SK-N-SH treated with all-trans-retinoic acid at 6 μM for 48 hours (cell line): ENCODE results near the gene KRTAP5-2.
"Not testable (repeated sequence)": the region's sequence is repeated elsewhere in the genome, so short reads cannot be mapped to it uniquely, and the experiment has no call there.

Source experiments
- ATAC-seq: fragments of 200-7000 bp; cut with Tn5 transposase; 3 replicates; pipeline ENCODE4 v1.9.1; 2020; ENCODE audit warnings: mild to moderate bottlenecking, moderate library complexity
- ARNTL ChIP-seq: fragments of 450-650 bp; formaldehyde crosslinking; IDR thresholded peaks from 2 replicates; pipeline ENCODE4 v1.5.0; 2020; ENCODE audit warnings: low read depth, mild to moderate bottlenecking, moderate library complexity, borderline replicate concordance
- BACH2 ChIP-seq: fragments of 250-450 bp; sonication (Bioruptor Pico); IDR thresholded peaks from 2 replicates; pipeline ENCODE4 v1.9.0; 2021; ENCODE audit warnings: mild to moderate bottlenecking, borderline replicate concordance
- CREB5 ChIP-seq: fragments of 250-450 bp; sonication (Bioruptor Pico); IDR thresholded peaks from 2 replicates; pipeline ENCODE4 v1.5.1; 2020; ENCODE audit warnings: low read depth, mild to moderate bottlenecking, moderate library complexity
- CSDC2 ChIP-seq: fragments of 250-450 bp; sonication (Bioruptor Pico); IDR thresholded peaks from 2 replicates; pipeline ENCODE4 v1.5.0; 2020; ENCODE audit warnings: mild to moderate bottlenecking, moderate library complexity
- CSRNP3 ChIP-seq: fragments of 250-450 bp; sonication (Bioruptor Pico); IDR thresholded peaks from 2 replicates; pipeline ENCODE4 v1.5.1; 2021; ENCODE audit warnings: mild to moderate bottlenecking, moderate library complexity
- ESRRG ChIP-seq: fragments of 250-450 bp; sonication (Bioruptor Pico); IDR thresholded peaks from 2 replicates; pipeline ENCODE4 v1.6.1; 2021; ENCODE audit warnings: mild to moderate bottlenecking
- GLIS3 ChIP-seq: fragments of 250-450 bp; sonication (Bioruptor Pico); IDR thresholded peaks from 2 replicates; pipeline ENCODE4 v1.5.0; 2020; ENCODE audit warnings: mild to moderate bottlenecking, moderate library complexity
- ISL1 ChIP-seq: fragments of 250-450 bp; sonication (Bioruptor Pico); IDR thresholded peaks from 2 replicates; pipeline ENCODE4 v2.1.2; 2022; ENCODE audit warnings: mild to moderate bottlenecking, moderate library complexity
- PATZ1 ChIP-seq: fragments of 250-450 bp; sonication (Bioruptor Pico); IDR thresholded peaks from 2 replicates; pipeline ENCODE4 v1.8.0; 2020; ENCODE audit warnings: mild to moderate bottlenecking, moderate library complexity, borderline replicate concordance
- POU6F1 ChIP-seq: fragments of 250-450 bp; sonication (Bioruptor Pico); IDR thresholded peaks from 2 replicates; pipeline ENCODE4 v1.8.0; 2021; ENCODE audit warnings: low read depth, mild to moderate bottlenecking, moderate library complexity, borderline replicate concordance
- PPARA ChIP-seq: fragments of 250-450 bp; sonication (Bioruptor Pico); IDR thresholded peaks from 2 replicates; pipeline ENCODE4 v1.5.0; 2020; ENCODE audit warnings: mild to moderate bottlenecking, borderline replicate concordance
- RARB ChIP-seq: fragments of 250-450 bp; sonication (Bioruptor Pico); IDR thresholded peaks from 2 replicates; pipeline ENCODE4 v1.8.0; 2021; ENCODE audit warnings: mild to moderate bottlenecking, moderate library complexity
- SNAI2 ChIP-seq: fragments of 250-450 bp; sonication (Bioruptor Pico); IDR thresholded peaks from 2 replicates; pipeline ENCODE4 v1.5.0; 2020; ENCODE audit warnings: mild to moderate bottlenecking, moderate library complexity
- TCF4 ChIP-seq: fragments of 250-450 bp; sonication (Bioruptor Pico); IDR thresholded peaks from 2 replicates; pipeline ENCODE4 v1.8.0; 2021; ENCODE audit warnings: mild to moderate bottlenecking, moderate library complexity, borderline replicate concordance
- TSHZ2 ChIP-seq: fragments of 250-450 bp; sonication (Bioruptor Pico); IDR thresholded peaks from 2 replicates; pipeline ENCODE4 v1.5.0; 2020; ENCODE audit warnings: mild to moderate bottlenecking, moderate library complexity
- ZFP3 ChIP-seq: fragments of 250-450 bp; sonication (Bioruptor Pico); IDR thresholded peaks from 2 replicates; pipeline ENCODE4 v1.5.0; 2020; ENCODE audit warnings: mild to moderate bottlenecking, moderate library complexity
- ZFP30 ChIP-seq: fragments of 450-650 bp; formaldehyde crosslinking; IDR thresholded peaks from 2 replicates; pipeline ENCODE4 v1.5.0; 2022; ENCODE audit warnings: mild to moderate bottlenecking, moderate library complexity
- ZNF70 ChIP-seq: fragments of 450-650 bp; formaldehyde crosslinking; IDR thresholded peaks from 2 replicates; pipeline ENCODE4 v1.5.0; 2020; ENCODE audit warnings: mild to moderate bottlenecking, moderate library complexity
- ZNF8 ChIP-seq: fragments of 450-650 bp; formaldehyde crosslinking; IDR thresholded peaks from 2 replicates; pipeline ENCODE4 v1.5.0; 2020; ENCODE audit warnings: mild to moderate bottlenecking, moderate library complexity

Gene KRTAP5-2

GRCh38 chr11:1604181-1604580 is 6.1 kb upstream of the KRTAP5-2 start:
- TF ChIP-seq PATZ1 (CRISPR knock-in tag) = no peak
- TF ChIP-seq ZNF8 (CRISPR knock-in tag) = no peak
- TF ChIP-seq CREB5 (CRISPR knock-in tag) = no peak
- no peak for TF ChIP-seq CSDC2 (CRISPR knock-in tag)
- TF ChIP-seq BACH2 = no peak
- no peak for TF ChIP-seq RARB
- no peak for TF ChIP-seq TCF4 (CRISPR knock-in tag)
- TF ChIP-seq ZFP30 (CRISPR knock-in tag) = no peak
- TF ChIP-seq GLIS3 (CRISPR knock-in tag) = no peak
- no peak for ATAC-seq

- no peak for ATAC-seq
- TF ChIP-seq TSHZ2 (CRISPR knock-in tag) (no peak), CREB5 (CRISPR knock-in tag) (no peak), ZNF70 (CRISPR knock-in tag) (no peak), ESRRG (no peak), BACH2 (no peak), ZFP3 (CRISPR knock-in tag) (no peak), GLIS3 (CRISPR knock-in tag) (no peak), ISL1 (CRISPR knock-in tag) (no peak), ARNTL (CRISPR knock-in tag) (no peak), PPARA (CRISPR knock-in tag) (no peak)
Measured at GRCh38 chr11:1603629-1604028, 5.5 kb upstream of the KRTAP5-2 start.

GRCh38 chr11:1601663-1602062 is 3.6 kb upstream of the KRTAP5-2 start:
- not testable (repeated sequence) for ATAC-seq

- no peak for ATAC-seq
- no peak for TF ChIP-seq POU6F1
- TF ChIP-seq, all 23 proteins: peak for 0
Measured at GRCh38 chr11:1600626-1601025, 2.5 kb upstream of the KRTAP5-2 start.

- no peak for ATAC-seq
- no peak for TF ChIP-seq TCF4 (CRISPR knock-in tag)
- TF ChIP-seq TSHZ2 (CRISPR knock-in tag) = no peak
- TF ChIP-seq ZNF70 (CRISPR knock-in tag) = no peak
- TF ChIP-seq ZNF8 (CRISPR knock-in tag) = no peak
- TF ChIP-seq ESRRG = no peak
- TF ChIP-seq SNAI2 (CRISPR knock-in tag) = no peak
- no peak for TF ChIP-seq ZFP30 (CRISPR knock-in tag)
- no peak for TF ChIP-seq CREB5 (CRISPR knock-in tag)
- no peak for TF ChIP-seq CSRNP3 (CRISPR knock-in tag)
Measured at GRCh38 chr11:1598816-1599215, 722 bp upstream of the KRTAP5-2 start.
